ENCODE data around the gene CLEC18B. TPM values are rescaled to one million over a fixed set of nuclear protein-coding genes. Genes with fewer than 3 reads are reported as not detected.

The CLEC18B gene
- total RNA-seq, 1 experiment from 2014 or later: 0.87 TPM

GRCh38 chr16:74455213-74455612 is 33.9 kb upstream of the CLEC18B start:
- no peak for DNase-seq
- Histone ChIP-seq H3K4me2 (ENCODE audit: low read length) (no peak overlapping the region), H3K36me3 (ENCODE audit: low read depth, low read length) (peaks cover 8% of the 10 kb centered on the region; the same call in 1 of the 2 replicates), H3K27ac (ENCODE audit: low read length) (no peak overlapping the region), H3K4me1 (ENCODE audit: insufficient read depth, low read length) (peaks cover 3% of the 10 kb centered on the region), H2AFZ (ENCODE audit: low read length) (no peak overlapping the region), H3K9me3 (ENCODE audit: low read length) (no peaks in the 10 kb centered on the region), H4K20me1 (ENCODE audit: low read length) (no peaks in the 10 kb centered on the region), H3K79me2 (ENCODE audit: low read length) (no peaks in the 10 kb centered on the region), H3K4me3 (ENCODE audit: low read length) (no peak overlapping the region), H3F3A (ENCODE audit: low read length, unreplicated experiment) (peaks cover under 1% of the 10 kb centered on the region), H3K9ac (ENCODE audit: low read length) (no peak overlapping the region), H3K9me2 (replicated peaks; ENCODE audit: low read length) (no peaks in the 10 kb centered on the region), H3K27me3 (ENCODE audit: low read length) (no peaks in the 10 kb centered on the region)
- TF ChIP-seq CTCF (conservative IDR thresholded peaks at IDR 0.05; ENCODE audit: low read depth, low read length): no peak
- TF ChIP-seq EZH2 (IDR thresholded peaks at IDR 0.05; ENCODE audit: low read length, unreplicated experiment): no peak
- TF ChIP-seq EZH2phosphoT487 (IDR thresholded peaks at IDR 0.05; ENCODE audit: borderline replicate concordance, low read length): no peak
- ChIA-PET CTCF (no interaction called here), POLR2A (ENCODE audit: unreplicated experiment) (no interaction called here)
- intact Hi-C loops (cut with micrococcal nuclease): no loop called here
- no peak for ATAC-seq
- BruUV-seq (replicated peaks): no TSS peak

- no peaks in the 10 kb centered on the region for H4K20me1 ChIP-seq (ENCODE audit: low read length)
- H3K27ac ChIP-seq (ENCODE audit: low read length): no peak overlapping the region
- no peak overlapping the region for H2AFZ ChIP-seq (ENCODE audit: low read length)
- no peak overlapping the region for H3K4me3 ChIP-seq (ENCODE audit: low read length)
- ATAC-seq (no peak), DNase-seq (no peak)
- peaks cover 8% of the 10 kb centered on the region; the same call in 1 of the 2 replicates for H3K36me3 ChIP-seq (ENCODE audit: low read depth, low read length)
- no peak overlapping the region for H3K4me2 ChIP-seq (ENCODE audit: low read length)
- H3F3A ChIP-seq (ENCODE audit: low read length, unreplicated experiment): peaks cover 6% of the 10 kb centered on the region
- POLR2A ChIA-PET (ENCODE audit: unreplicated experiment): no interaction called here
- no peaks in the 10 kb centered on the region for H3K27me3 ChIP-seq (ENCODE audit: low read length)
- no peaks in the 10 kb centered on the region for H3K9me2 ChIP-seq (replicated peaks; ENCODE audit: low read length)
- H3K79me2 ChIP-seq (ENCODE audit: low read length): no peaks in the 10 kb centered on the region
- intact Hi-C loops (cut with micrococcal nuclease): no loop called here
- BruUV-seq (replicated peaks): TSS peak; percentile 26
- no peak for TF ChIP-seq EZH2 (IDR thresholded peaks at IDR 0.05; ENCODE audit: low read length, unreplicated experiment)
- no peak for TF ChIP-seq CTCF (conservative IDR thresholded peaks at IDR 0.05; ENCODE audit: low read depth, low read length)
- TF ChIP-seq EZH2phosphoT487 (IDR thresholded peaks at IDR 0.05; ENCODE audit: borderline replicate concordance, low read length): no peak
- H3K9ac ChIP-seq (ENCODE audit: low read length): no peak overlapping the region
- peaks cover 25% of the 10 kb centered on the region for H3K4me1 ChIP-seq (ENCODE audit: insufficient read depth, low read length)
- H3K9me3 ChIP-seq (ENCODE audit: low read length): no peaks in the 10 kb centered on the region
- CTCF ChIA-PET: no interaction called here
Observed at GRCh38 chr16:74451951-74452758, 30.9 kb upstream of the CLEC18B start.

Measured in PC-3 (cell line).